T-helper 2 cell treated with Interferon-gamma antibody and Interleukin-4, amounts not matched to agents 5 μg/mL and 100 μg/mL, for 36 hours (primary cell): ENCODE measurements around the gene ZNF892.

Experiments
- DNase-seq: peaks from one replicate; pipeline ENCODE4 v3.0.0; 2021; ENCODE audit warnings: low spot score
- H3K27ac Mint-ChIP-seq: one replicate; pipeline ENCODE4 v1.8.0; 2021; ENCODE audit warnings: mild to moderate bottlenecking, mixed read lengths
- H3K27me3 Mint-ChIP-seq: one replicate; pipeline ENCODE4 v1.8.0; 2021; ENCODE audit warnings: low read depth, mixed read lengths
- H3K36me3 Mint-ChIP-seq: one replicate; pipeline ENCODE4 v1.8.0; 2021; ENCODE audit warnings: low read depth, mixed read lengths
- H3K4me1 Mint-ChIP-seq: one replicate; pipeline ENCODE4 v1.8.0; 2021; ENCODE audit warnings: low read depth, mixed read lengths
- H3K4me3 Mint-ChIP-seq: one replicate; pipeline ENCODE4 v1.8.0; 2022; ENCODE audit warnings: mild to moderate bottlenecking, moderate library complexity, mixed read lengths
- H3K9me3 Mint-ChIP-seq: one replicate; pipeline ENCODE4 v1.8.0; 2021; ENCODE audit warnings: mixed read lengths

The ZNF892 gene

GRCh38 chr2:95207111-95207961, at the start of gene ZNF892:
Gene ZNF892, plus strand, starts transcription at chr2:95207521. Its CDS starts 295 bp downstream, at chr2:95207816.
- no peaks in the 10 kb centered on the region for H3K27me3 Mint-ChIP-seq
- H3K27ac Mint-ChIP-seq, result peak within 1 kb of the TSS; percentile 71
- DNase-seq, result peak; percentile 83
- peaks cover 36% of the 10 kb centered on the region for H3K36me3 Mint-ChIP-seq
- H3K4me3 Mint-ChIP-seq, result peak within 1 kb of the TSS; percentile 93
- peaks cover 7% of the 10 kb centered on the region for H3K4me1 Mint-ChIP-seq
- H3K9me3 Mint-ChIP-seq, result peaks cover 31% of the 10 kb centered on the region

DNA sequence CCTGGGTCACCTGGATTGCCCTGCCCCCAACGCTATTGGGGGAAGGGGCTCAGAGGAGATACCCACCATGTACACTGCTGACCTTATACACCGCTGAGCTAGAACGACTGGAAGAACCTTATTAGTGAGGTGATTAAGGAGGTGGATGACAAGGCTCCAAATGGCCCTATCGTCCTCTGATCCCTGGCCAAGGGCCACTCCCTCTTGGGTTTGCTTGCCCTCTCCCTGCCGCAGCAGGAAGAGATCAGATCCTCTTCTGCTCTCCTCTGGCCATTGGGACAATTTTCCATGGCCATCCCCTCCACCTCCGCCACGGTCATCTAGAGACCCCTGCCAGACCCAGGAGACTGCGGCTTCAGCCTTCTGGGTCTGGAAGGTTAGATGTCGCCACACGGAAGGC, 48.9 kb upstream of the ZNF892 start:
- peak overlapping the region; percentile 79 for H3K4me3 Mint-ChIP-seq

DNA sequence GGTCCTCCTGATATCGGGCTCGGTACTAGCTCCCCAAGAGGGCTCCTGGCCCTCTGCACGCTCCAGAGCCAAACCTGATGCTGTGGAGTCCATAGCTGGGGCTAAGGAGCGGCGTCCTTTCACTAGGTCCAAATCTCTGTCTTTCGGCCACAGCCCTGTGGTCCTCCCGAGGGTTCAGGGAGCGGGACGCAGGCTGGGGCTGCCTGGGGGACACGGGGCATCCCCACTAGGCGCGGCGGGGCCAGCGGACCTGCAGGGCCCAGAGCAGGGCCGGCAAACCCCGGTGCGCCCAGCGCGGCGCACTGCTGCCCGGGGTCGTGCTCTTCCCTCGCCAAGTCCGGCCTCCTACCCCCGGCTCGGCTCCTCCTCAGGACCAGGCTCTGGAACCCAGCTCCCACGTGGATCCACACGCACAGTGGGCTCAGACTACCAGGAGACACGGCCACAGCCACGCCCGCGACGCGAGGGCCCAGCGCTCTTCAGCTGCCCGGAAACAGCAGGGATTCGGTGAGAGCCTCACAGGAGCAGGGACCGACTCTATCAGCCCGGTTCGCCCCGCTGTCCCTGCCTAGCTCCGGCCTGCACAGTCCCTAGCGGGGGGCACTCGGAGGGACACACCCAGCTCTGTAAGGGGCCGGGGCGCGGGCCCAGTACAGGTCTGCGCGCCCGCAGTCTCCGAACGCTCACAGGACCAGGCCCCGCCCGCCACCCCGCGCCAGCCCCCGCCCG, 48.3 kb upstream of the ZNF892 start:
- H3K4me1 Mint-ChIP-seq, result peaks cover 8% of the 10 kb centered on the region
- H3K36me3 Mint-ChIP-seq, result peaks cover 21% of the 10 kb centered on the region
- peak overlapping the region; percentile 43 for H3K27ac Mint-ChIP-seq
- no peak for DNase-seq
- H3K27me3 Mint-ChIP-seq, result no peaks in the 10 kb centered on the region
- peaks cover 18% of the 10 kb centered on the region for H3K9me3 Mint-ChIP-seq
- peak overlapping the region; percentile 79 for H3K4me3 Mint-ChIP-seq

More for the DNA sequence above, 48.9 kb upstream of the ZNF892 start:
- Mint-ChIP-seq H3K4me1 (peaks cover 8% of the 10 kb centered on the region), H3K27ac (no peak overlapping the region), H3K36me3 (peaks cover 24% of the 10 kb centered on the region), H3K9me3 (peaks cover 21% of the 10 kb centered on the region), H3K27me3 (no peaks in the 10 kb centered on the region)
- DNase-seq, result no peak

GRCh38 chr2:95159690-95160449, 47.5 kb upstream of the ZNF892 start, which contains the start of gene ZNF514:
Gene ZNF514, minus strand, starts transcription at chr2:95159848. Its CDS starts 6,595 bp downstream, at chr2:95153253.
- peak within 1 kb of the TSS; percentile 85 for H3K27ac Mint-ChIP-seq
- peak; percentile 80 for DNase-seq
- H3K4me1 Mint-ChIP-seq, result peaks cover 13% of the 10 kb centered on the region

DNA sequence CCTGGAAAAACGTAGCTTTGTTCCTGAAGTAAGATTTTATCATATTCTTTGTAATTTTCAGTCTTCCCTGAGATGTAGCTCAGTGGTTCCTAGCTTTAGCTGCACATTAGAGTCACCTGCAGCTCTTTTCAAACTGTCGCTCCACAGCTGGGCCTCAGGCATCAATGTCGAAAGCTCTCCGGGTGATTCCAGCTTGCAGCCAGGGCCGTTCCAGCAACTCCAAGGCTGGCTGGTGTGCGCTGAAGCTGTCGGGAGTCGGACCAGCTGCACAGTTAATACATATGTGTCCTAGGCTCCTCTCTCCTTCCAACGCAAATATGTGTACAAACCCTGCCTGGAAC, 42.3 kb upstream of the ZNF892 start:
- no peaks in the 10 kb centered on the region for H3K27me3 Mint-ChIP-seq
- H3K4me3 Mint-ChIP-seq, result peak overlapping the region; percentile 100
- H3K36me3 Mint-ChIP-seq, result peaks cover 4% of the 10 kb centered on the region
- H3K27ac Mint-ChIP-seq, result peak overlapping the region; percentile 94
- peaks cover 14% of the 10 kb centered on the region for H3K4me1 Mint-ChIP-seq
- no peaks in the 10 kb centered on the region for H3K9me3 Mint-ChIP-seq
- DNase-seq, result no peak

More at GRCh38 chr2:95159690-95160449, 47.5 kb upstream of the ZNF892 start, which contains the start of gene ZNF514:
- peaks cover 15% of the 10 kb centered on the region for H3K36me3 Mint-ChIP-seq
- H3K27me3 Mint-ChIP-seq, result no peaks in the 10 kb centered on the region
- H3K9me3 Mint-ChIP-seq, result peaks cover 11% of the 10 kb centered on the region
- H3K4me3 Mint-ChIP-seq, result peak within 1 kb of the TSS; percentile 89

DNA sequence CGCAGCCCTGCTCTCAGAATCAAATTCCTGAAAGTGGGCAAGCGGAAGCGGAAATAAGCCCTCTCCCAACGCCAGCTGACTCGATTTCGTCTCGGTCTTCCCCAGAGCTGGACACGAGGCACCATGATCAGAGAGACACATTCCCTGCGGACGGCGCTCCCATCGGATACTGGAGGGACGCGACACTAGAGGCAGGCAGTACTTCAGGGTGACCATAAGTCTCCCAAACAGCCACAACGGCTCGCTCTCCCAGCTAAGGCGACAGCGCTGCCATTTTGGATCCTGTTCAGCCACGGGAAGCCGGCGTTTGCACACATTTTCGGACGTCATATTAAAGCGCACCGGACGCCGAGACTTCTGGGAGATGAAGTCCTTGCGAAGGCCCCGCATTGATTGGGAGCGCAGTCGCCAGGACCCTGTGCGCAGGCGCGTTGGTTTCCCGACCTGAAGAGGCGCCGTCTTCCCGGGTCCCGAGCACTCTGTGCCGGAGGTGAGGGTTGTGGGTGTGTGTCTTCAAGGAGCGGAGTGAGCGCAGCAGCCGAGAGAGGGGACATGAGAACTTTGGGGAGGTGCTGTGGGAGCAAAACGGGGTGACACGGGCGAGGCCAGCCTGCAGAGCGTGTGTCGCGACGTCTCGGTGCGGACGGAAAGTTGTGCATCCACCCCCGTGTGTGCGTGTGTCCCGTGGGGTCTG, 41.8 kb upstream of the ZNF892 start, which contains the start of gene ZNF2:
Gene ZNF2 (plus strand): TSS at position 439 of the 694 bp plus-strand sequence. CDS start 10,418 bp downstream, outside the sequence.
- Mint-ChIP-seq H3K27me3 (no peaks in the 10 kb centered on the region), H3K4me3 (peak within 1 kb of the TSS; percentile 100), H3K4me1 (peaks cover 14% of the 10 kb centered on the region)

GRCh38 chr2:95166065-95166763, 41.1 kb upstream of the ZNF892 start:
- H3K4me1 Mint-ChIP-seq, result peaks cover 14% of the 10 kb centered on the region
- DNase-seq, result no peak
- H3K9me3 Mint-ChIP-seq, result no peaks in the 10 kb centered on the region
- H3K27ac Mint-ChIP-seq, result peak overlapping the region; percentile 94
- peak overlapping the region; percentile 100 for H3K4me3 Mint-ChIP-seq
- no peaks in the 10 kb centered on the region for H3K27me3 Mint-ChIP-seq
- peaks cover 4% of the 10 kb centered on the region for H3K36me3 Mint-ChIP-seq

More for the DNA sequence above, 41.8 kb upstream of the ZNF892 start, which contains the start of gene ZNF2:
- Mint-ChIP-seq H3K9me3 (no peaks in the 10 kb centered on the region), H3K36me3 (peaks cover 4% of the 10 kb centered on the region), H3K27ac (peak within 1 kb of the TSS; percentile 94)
- peak; percentile 97 for DNase-seq

GRCh38 chr2:95171902-95172301, 35.4 kb upstream of the ZNF892 start:
- no peak for DNase-seq
- H3K36me3 Mint-ChIP-seq, result peaks cover 1% of the 10 kb centered on the region
- H3K27me3 Mint-ChIP-seq, result no peaks in the 10 kb centered on the region
- peaks cover 4% of the 10 kb centered on the region for H3K9me3 Mint-ChIP-seq
- H3K27ac Mint-ChIP-seq, result no peak overlapping the region
- no peak overlapping the region for H3K4me3 Mint-ChIP-seq
- no peaks in the 10 kb centered on the region for H3K4me1 Mint-ChIP-seq

DNA sequence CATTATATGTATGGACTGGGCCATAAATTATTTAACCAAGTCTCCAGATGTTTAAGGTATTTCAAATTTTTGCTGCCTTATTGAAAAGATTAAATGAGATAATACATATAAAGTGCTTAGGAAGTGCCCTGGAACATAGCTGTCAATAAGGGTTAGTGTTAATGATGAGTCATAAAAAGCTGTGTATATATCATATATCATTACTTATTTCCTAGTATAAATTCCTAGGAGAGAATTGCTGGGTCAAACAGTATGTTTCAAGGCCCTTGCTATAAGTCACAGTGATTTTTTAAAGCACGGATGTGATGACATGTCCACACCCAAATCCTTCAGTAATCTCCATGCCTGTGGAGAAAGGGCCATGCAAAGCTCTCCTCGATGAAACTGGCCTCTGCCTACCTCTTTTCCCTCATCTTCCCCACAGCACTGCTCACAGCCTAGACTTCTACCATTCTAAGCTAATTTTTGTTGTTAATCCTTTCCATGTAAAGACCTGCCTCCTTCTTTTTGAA, 33.2 kb upstream of the ZNF892 start:
- no peak for DNase-seq
- H3K9me3 Mint-ChIP-seq, result peaks cover 15% of the 10 kb centered on the region
- H3K27me3 Mint-ChIP-seq, result no peaks in the 10 kb centered on the region
- H3K36me3 Mint-ChIP-seq, result peaks cover 19% of the 10 kb centered on the region
- H3K27ac Mint-ChIP-seq, result no peak overlapping the region
- H3K4me3 Mint-ChIP-seq, result no peak overlapping the region
- H3K4me1 Mint-ChIP-seq, result no peaks in the 10 kb centered on the region

GRCh38 chr2:95179451-95179850, 27.9 kb upstream of the ZNF892 start:
- Mint-ChIP-seq H3K4me1 (no peaks in the 10 kb centered on the region), H3K27me3 (no peaks in the 10 kb centered on the region), H3K9me3 (peaks cover 48% of the 10 kb centered on the region), H3K4me3 (no peak overlapping the region), H3K27ac (no peak overlapping the region), H3K36me3 (peaks cover 62% of the 10 kb centered on the region)
- DNase-seq, result no peak

- Mint-ChIP-seq H3K36me3 (peaks cover 62% of the 10 kb centered on the region), H3K27ac (no peak overlapping the region), H3K4me1 (no peaks in the 10 kb centered on the region), H3K4me3 (no peak overlapping the region), H3K27me3 (no peaks in the 10 kb centered on the region), H3K9me3 (peaks cover 56% of the 10 kb centered on the region)
- DNase-seq, result no peak
Observed at GRCh38 chr2:95181774-95182173, 25.5 kb upstream of the ZNF892 start.

DNA sequence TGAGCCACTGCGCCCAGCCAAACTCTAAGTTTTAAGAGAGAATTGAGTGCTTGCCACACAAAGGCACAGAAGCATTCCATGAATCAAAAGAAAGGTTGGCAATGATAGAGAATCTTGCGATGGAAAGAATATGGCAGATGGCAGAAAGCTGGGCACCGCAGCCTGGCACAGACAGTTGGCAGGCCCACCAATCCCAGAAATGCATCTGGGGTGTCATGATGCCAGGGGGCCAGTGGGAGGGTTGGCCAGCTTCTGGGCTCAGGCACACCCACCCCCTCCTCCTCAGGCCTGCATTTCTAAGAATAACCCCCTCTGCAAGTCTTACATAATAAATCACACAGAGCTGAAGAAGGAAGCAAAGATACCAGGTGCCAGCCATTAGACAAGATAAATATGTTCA, 22.1 kb upstream of the ZNF892 start:
- DNase-seq, result no peak

More for the DNA sequence above, 22.1 kb upstream of the ZNF892 start:
- no peaks in the 10 kb centered on the region for H3K4me1 Mint-ChIP-seq
- peaks cover 33% of the 10 kb centered on the region for H3K36me3 Mint-ChIP-seq
- no peak overlapping the region for H3K27ac Mint-ChIP-seq
- no peaks in the 10 kb centered on the region for H3K27me3 Mint-ChIP-seq
- H3K4me3 Mint-ChIP-seq, result no peak overlapping the region
- H3K9me3 Mint-ChIP-seq, result peaks cover 35% of the 10 kb centered on the region
